GM12801 (cell line): Measurements from ENCODE around the gene YBEY.

Source experiments
- CTCF ChIP-seq: IDR thresholded peaks from one replicate; pipeline ENCODE4 v1.5.1; 2011; ENCODE audit warnings: control low read depth; ENCODE audit not compliant: insufficient read length; ENCODE audit errors: extremely low read depth

YBEY gene

GRCh38 chr21:46285761-46286647 is at the start of gene YBEY:
YBEY (plus strand) TSS chr21:46286342; CDS start chr21:46286914, 572 bp downstream.
- no peak for TF ChIP-seq CTCF

DNA sequence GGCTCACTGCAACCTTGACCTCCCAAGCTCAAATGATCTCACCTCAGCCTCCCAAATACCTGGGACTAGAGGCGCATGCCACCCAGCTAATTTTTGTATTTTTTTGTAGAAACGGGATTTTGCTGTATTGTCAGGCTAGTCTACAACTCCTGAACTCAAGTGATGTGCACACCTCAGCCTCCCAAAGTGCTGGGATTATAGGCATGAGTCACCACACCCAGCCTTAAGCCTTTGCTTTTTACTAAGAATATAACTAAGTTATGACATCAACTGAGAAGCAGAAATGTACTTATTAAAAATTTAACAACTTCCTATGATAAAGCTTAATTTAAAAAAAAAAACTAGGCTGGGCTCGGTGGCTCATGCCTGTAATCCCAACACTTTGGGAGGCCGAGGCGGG is 48.7 kb upstream of the YBEY start:
- no peak for TF ChIP-seq CTCF

DNA sequence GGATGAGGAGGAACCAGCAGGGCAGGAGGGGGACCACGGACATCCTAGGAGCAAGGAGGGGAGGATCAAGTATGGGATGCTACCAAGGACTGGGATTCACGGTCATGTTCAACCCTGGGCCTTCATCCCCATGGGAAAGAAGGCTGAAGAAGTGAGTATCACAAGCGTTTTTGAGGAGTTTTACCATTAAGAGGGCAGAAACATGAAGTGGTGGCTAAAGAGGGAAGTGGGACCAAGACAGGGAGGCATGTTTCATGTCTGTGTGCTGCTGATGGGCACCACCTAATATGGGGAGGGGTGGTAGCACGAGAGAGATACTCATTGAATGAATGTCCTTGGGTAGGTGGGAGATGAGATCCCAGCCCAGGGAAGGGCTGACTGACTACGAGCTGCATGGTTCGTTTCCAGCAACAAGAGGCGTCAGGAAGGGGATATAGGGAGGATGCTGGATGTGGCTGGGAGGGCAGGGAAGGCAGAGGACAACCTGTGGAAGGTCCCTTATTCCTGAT is 46.3 kb upstream of the YBEY start:
- no peak for TF ChIP-seq CTCF

GRCh38 chr21:46243325-46243724 is 42.8 kb upstream of the YBEY start:
- no peak for TF ChIP-seq CTCF

GRCh38 chr21:46243960-46244361 is 42.2 kb upstream of the YBEY start:
- TF ChIP-seq CTCF, result no peak

- no peak for TF ChIP-seq CTCF
Observed at GRCh38 chr21:46244602-46245001, 41.5 kb upstream of the YBEY start.

DNA sequence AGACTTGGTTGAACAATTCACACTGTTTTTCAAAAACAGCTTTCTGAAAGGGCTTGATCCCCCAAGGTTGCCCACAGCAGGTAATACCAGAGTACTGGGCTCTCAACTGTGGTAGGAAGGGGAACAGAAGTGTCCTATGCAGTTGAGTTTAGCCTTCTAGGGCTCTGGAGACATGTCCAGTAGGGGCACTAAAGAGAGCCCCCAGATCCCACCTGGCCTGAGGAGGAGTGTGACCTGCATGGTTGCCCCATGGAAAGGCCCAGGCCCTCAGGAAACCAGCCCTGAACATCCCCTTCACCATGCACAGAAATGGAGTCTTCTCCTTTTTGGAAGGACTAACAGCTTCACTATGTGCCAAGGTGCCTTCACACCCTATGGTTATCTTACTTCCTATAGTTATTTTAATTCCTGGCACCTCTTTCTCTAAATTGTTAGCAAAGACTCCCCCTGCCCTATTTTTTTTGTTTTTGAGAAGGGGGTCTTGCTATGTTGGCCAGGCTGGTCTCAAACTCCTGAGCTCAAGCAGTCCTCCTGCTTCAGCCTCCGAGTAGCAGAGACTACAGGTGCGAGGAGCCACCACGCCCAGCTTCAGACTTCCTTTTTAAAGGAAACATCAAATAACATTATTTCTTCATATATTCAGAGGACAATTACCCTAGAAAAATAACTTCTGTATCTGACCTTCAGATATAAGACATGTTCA is 40.8 kb upstream of the YBEY start:
- no peak for TF ChIP-seq CTCF
